Omental fat pad (tissue), 4 donors: ENCODE measurements around the gene ZNF175. TPM values are rescaled to one million over a fixed set of nuclear protein-coding genes. Genes with fewer than 3 reads are reported as not detected.
"Not testable (repeated sequence)": the region's sequence is repeated elsewhere in the genome, so short reads cannot be mapped to it uniquely, and the experiment has no call there.

ENCODE experiments used
- ATAC-seq: fragments of 150-250 bp; one replicate; pipeline ENCODE4 v1.9.1; 2016; ENCODE audit warnings: mild to moderate bottlenecking, moderate library complexity; ENCODE audit not compliant: low FRiP score
- DNase-seq: peaks from one replicate; pipeline ENCODE4 v3.0.0-alpha.2; 2019; ENCODE audit warnings: low spot score
- total RNA-seq, 4 donors: library from RNA; depleted of rRNA; stranded (reverse); fragments of >200 nt; gene quantifications; one replicate each; pipeline ENCODE4 v1.1.0, GENCODE V29; 2016
- TF ChIP-seq, protein P1 (sequence below), 3 donors: fragments of 450-650 bp; IDR thresholded peaks; one replicate each; pipeline ENCODE4 v1.5.1; 2016 to 2017; ENCODE audit warnings: antibody characterized with exemption in 3 of 3, mild to moderate bottlenecking in 3 of 3, moderate library complexity in 2 of 3

ZNF175 gene
- total RNA-seq, 4 donors from 2014 or later = 2.2 to 11.5 (median 6.0) TPM

GRCh38 chr19:51628153-51628939 is 57.3 kb downstream of the ZNF175 start:
- TF ChIP-seq, protein P1, sequence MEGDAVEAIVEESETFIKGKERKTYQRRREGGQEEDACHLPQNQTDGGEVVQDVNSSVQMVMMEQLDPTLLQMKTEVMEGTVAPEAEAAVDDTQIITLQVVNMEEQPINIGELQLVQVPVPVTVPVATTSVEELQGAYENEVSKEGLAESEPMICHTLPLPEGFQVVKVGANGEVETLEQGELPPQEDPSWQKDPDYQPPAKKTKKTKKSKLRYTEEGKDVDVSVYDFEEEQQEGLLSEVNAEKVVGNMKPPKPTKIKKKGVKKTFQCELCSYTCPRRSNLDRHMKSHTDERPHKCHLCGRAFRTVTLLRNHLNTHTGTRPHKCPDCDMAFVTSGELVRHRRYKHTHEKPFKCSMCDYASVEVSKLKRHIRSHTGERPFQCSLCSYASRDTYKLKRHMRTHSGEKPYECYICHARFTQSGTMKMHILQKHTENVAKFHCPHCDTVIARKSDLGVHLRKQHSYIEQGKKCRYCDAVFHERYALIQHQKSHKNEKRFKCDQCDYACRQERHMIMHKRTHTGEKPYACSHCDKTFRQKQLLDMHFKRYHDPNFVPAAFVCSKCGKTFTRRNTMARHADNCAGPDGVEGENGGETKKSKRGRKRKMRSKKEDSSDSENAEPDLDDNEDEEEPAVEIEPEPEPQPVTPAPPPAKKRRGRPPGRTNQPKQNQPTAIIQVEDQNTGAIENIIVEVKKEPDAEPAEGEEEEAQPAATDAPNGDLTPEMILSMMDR (IDR thresholded peaks at IDR 0.05) = no peak

DNA sequence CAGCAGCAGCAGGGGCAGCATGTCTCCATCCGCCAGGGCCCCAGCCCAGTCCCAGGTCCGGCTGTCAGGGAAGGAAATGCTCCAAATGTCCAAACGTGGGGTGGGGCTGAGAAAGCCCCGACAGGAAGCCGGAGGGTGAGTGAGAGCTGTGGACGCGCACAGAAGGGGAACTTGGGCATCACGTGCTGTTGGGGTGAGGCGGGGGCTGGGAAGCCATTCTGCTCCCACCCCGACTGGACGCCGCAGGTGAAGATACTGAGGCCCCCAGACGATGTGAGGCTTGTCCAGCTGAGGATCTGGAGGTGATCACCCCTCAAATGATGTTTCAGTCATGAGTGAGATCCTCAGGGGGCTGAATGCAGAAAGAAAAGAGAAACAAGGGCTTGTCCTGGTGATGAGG is 59.2 kb downstream of the ZNF175 start, which contains the start of gene SIGLEC5:
SIGLEC5 (minus strand) TSS at position 87 of the 400 bp plus-strand sequence; CDS start at position 21, 66 bp downstream.
- not testable (repeated sequence) for ATAC-seq, DNase-seq

More at GRCh38 chr19:51628153-51628939, 57.3 kb downstream of the ZNF175 start:
- ATAC-seq (no peak), DNase-seq (no peak)

DNA sequence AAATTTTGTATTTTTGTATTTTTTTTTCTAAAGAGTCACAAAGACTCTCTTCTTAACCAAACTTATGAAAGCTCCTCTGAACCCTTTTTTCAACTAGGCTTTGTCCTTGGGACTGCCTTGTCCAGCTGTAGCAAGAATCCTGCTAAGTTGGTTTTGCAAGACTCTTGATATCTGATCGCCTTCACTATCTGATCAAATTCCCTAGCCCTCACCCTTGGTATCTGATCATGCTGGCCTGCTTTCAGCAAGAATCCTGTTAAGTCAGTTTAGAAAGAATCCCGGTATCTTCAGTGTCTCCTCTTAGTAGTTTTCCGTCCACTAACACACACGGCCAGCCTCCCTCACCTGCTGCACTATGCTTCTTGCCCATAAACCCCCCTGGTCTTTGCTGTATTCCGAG is 61.0 kb downstream of the ZNF175 start:
- no peak for ATAC-seq
- DNase-seq = no peak
- TF ChIP-seq, protein P1 (IDR thresholded peaks at IDR 0.05) = no peak

DNA sequence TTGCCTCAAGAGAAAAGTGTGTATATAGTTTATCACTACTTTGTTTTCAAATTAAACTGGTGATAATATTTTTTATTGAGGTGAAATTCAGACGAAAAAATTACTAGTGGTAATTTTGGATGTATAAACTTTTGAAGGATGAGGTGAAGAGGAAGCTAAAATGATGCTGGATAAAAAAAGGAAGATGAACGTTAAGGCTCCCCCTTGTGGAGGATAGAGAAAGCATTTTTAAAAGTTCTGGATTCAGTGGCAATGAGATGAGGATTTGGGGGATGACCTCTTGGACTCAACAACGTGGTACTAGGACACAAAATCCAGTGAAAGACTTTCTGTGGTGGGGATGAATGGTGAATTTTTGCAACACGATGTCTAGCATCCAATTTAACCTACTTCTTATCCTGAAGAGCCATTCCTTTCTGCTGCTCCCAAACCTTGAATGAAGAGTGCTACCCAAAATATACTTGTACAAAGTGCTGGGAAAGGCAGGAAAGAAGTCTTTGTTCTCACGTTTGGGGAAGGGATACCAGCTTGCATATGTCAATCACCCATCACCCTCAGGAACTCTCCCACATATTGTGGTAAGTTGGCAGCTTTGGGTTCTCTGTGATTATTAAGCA is 66.4 kb downstream of the ZNF175 start:
- no peak for ATAC-seq

GRCh38 chr19:51639916-51640315 is 68.8 kb downstream of the ZNF175 start:
- ATAC-seq = no peak
- TF ChIP-seq, protein P1 (IDR thresholded peaks at IDR 0.05) = no peak
- DNase-seq = no peak

More for the DNA sequence above, 66.4 kb downstream of the ZNF175 start:
- no peak for DNase-seq
- TF ChIP-seq, protein P1 (IDR thresholded peaks at IDR 0.05) = no peak

GRCh38 chr19:51640386-51640785 is 69.3 kb downstream of the ZNF175 start:
- ATAC-seq = no peak
- TF ChIP-seq, protein P1 (IDR thresholded peaks at IDR 0.05) = no peak
- no peak for DNase-seq

GRCh38 chr19:51641648-51642047 is 70.6 kb downstream of the ZNF175 start:
- DNase-seq = no peak
- ATAC-seq = no peak
- TF ChIP-seq, protein P1 (IDR thresholded peaks at IDR 0.05) = no peak

Other genes starting within 250 kb of the ZNF175 start
- 1 to 10 TPM in 2 of 4 donors, under 1 TPM in 2; 0.47 to 1.0 (median 0.98) TPM for gene VSIG10L, start 229.1 kb upstream of the ZNF175 start, total RNA-seq
- gene ETFB, start 204.9 kb upstream of the ZNF175 start, total RNA-seq = 100 to 1,000 TPM; 136 to 251 (median 166) TPM
- gene CLDND2, start 202.3 kb upstream of the ZNF175 start, total RNA-seq = not detected
- 1 to 10 TPM in 2 of 4 donors, under 1 TPM in 1, not detected in 1; 0.56 to 4.0 (median 2.6) TPM for gene NKG7, start 198.6 kb upstream of the ZNF175 start, total RNA-seq
- gene LIM2, start 183.3 kb upstream of the ZNF175 start, total RNA-seq = not detected
- gene C19orf84, start 180.7 kb upstream of the ZNF175 start, total RNA-seq = not detected
- 1 to 10 TPM; 1.1 to 3.9 (median 2.8) TPM for gene SIGLEC10, start 153.6 kb upstream of the ZNF175 start, total RNA-seq
- gene SIGLEC8, start 112.8 kb upstream of the ZNF175 start, total RNA-seq = 1 to 10 TPM in 1 of 4 donors, under 1 TPM in 1, not detected in 2; 0.46 to 1.4 TPM
- not detected for gene CEACAM18, start 92.7 kb upstream of the ZNF175 start, total RNA-seq
- gene SIGLEC12, start 69.5 kb upstream of the ZNF175 start, total RNA-seq = 1 to 10 TPM in 2 of 4 donors, not detected in 2; 1.1 TPM
- 1 to 10 TPM in 2 of 4 donors, under 1 TPM in 2; 0.38 to 1.4 (median 1.1) TPM for gene SIGLEC6, start 39.6 kb upstream of the ZNF175 start, total RNA-seq
- under 1 TPM in 1 of 4 donors, not detected in 3; 0.19 TPM for gene SIGLEC5, start 59.1 kb downstream of the ZNF175 start, total RNA-seq
- 10 to 100 TPM in 2 of 4 donors, 1 to 10 TPM in 1, not detected in 1; 1.9 to 12.6 (median 12.2) TPM for gene SIGLEC14, start 75.5 kb downstream of the ZNF175 start, total RNA-seq
- gene SPACA6, start 122.0 kb downstream of the ZNF175 start, total RNA-seq = 10 to 100 TPM in 3 of 4 donors, 1 to 10 TPM in 1; 6.2 to 14.2 (median 11.4) TPM
- 100 to 1,000 TPM in 2 of 4 donors, 10 to 100 TPM in 1, 1 to 10 TPM in 1; 1.1 to 534 (median 190) TPM for gene HAS1, start 152.7 kb downstream of the ZNF175 start, total RNA-seq
- 10 to 100 TPM; 15.0 to 77.5 (median 56.5) TPM for gene FPR1, start 180.6 kb downstream of the ZNF175 start, total RNA-seq
- gene FPR2, start 189.9 kb downstream of the ZNF175 start, total RNA-seq = 10 to 100 TPM in 1 of 4 donors, 1 to 10 TPM in 3; 3.1 to 16.2 (median 7.5) TPM
- gene FPR3, start 223.9 kb downstream of the ZNF175 start, total RNA-seq = 10 to 100 TPM; 10.2 to 50.0 (median 23.9) TPM